MCF 10A (cell line): ENCODE data around the gene NSG1. TPM values are rescaled to one million over a fixed set of nuclear protein-coding genes. Genes with fewer than 3 reads are reported as not detected.

Experiments used
- BruUV-seq: library from RNA; stranded (reverse); fragments of 400-500 nt; replicated peaks from 2 replicates; lab custom pipeline; 2021; lab: Mats Ljungman, UMichigan
- CTCF ChIA-PET: fragments of 300-600 bp; sonication (Branson Sonifier 250); formaldehyde crosslinking; extraction: SDS; loops from one replicate; lab custom pipeline; 2021; ENCODE audit warnings: antibody characterized with exemption, inconsistent platforms; lab: Yijun Ruan, JAX
- POLR2A ChIA-PET: fragments of 300-600, 350-650 bp; sonication (Branson Sonifier 250); formaldehyde crosslinking; extraction: SDS; loops from one replicate; lab custom pipeline; 2020; ENCODE audit warnings: antibody characterized with exemption, inconsistent platforms; lab: Yijun Ruan, JAX
- DNase-seq: peaks from one replicate; pipeline ENCODE4 v3.0.0-alpha.2; 2018; ENCODE audit not compliant: unreplicated experiment
- H3K27ac Mint-ChIP-seq: one replicate; pipeline ENCODE4 v1.8.0; 2022; ENCODE audit warnings: mild to moderate bottlenecking, low read depth, mixed read lengths; ENCODE audit not compliant: unreplicated experiment
- H3K27me3 Mint-ChIP-seq: one replicate; pipeline ENCODE4 v1.8.0; 2022; ENCODE audit warnings: mixed read lengths; ENCODE audit not compliant: insufficient read depth, unreplicated experiment
- H3K36me3 Mint-ChIP-seq: one replicate; pipeline ENCODE4 v1.8.0; 2022; ENCODE audit warnings: mild to moderate bottlenecking, moderate library complexity, mixed read lengths; ENCODE audit not compliant: insufficient read depth, unreplicated experiment
- H3K4me1 Mint-ChIP-seq: one replicate; pipeline ENCODE4 v1.8.0; 2022; ENCODE audit warnings: mixed read lengths; ENCODE audit not compliant: insufficient read depth, unreplicated experiment
- H3K4me3 Mint-ChIP-seq: one replicate; pipeline ENCODE4 v1.8.0; 2022; ENCODE audit warnings: mild to moderate bottlenecking, moderate library complexity, mixed read lengths; ENCODE audit not compliant: unreplicated experiment
- H3K9me3 Mint-ChIP-seq: one replicate; pipeline ENCODE4 v1.8.0; 2022; ENCODE audit warnings: mixed read lengths; ENCODE audit not compliant: unreplicated experiment
- CTCF ChIP-seq: fragments of 200-600 bp; IDR thresholded peaks from one replicate; pipeline ENCODE4 v1.8.0; 2022; ENCODE audit warnings: antibody characterized with exemption, mild to moderate bottlenecking; ENCODE audit not compliant: unreplicated experiment
- intact Hi-C: fragments of 100-400 bp; cut with micrococcal nuclease; formaldehyde crosslinking; loops from 2 replicates; pipeline ENCODE4 v1.14.1; 2022
- total RNA-seq: library from RNA; stranded (reverse); gene quantifications from 2 replicates; pipeline ENCODE4 v1.2.3, GENCODE V29; 2022

The NSG1 gene
- total RNA-seq, 1 experiment from 2014 or later: 6.7 TPM

- H3K36me3 Mint-ChIP-seq: no peaks in the 10 kb centered on the region
- peaks cover 3% of the 10 kb centered on the region for H3K9me3 Mint-ChIP-seq
- H3K27ac Mint-ChIP-seq: no peak overlapping the region
- no peak for DNase-seq
- intact Hi-C loops: no loop called here
- no TSS peak for BruUV-seq
- ChIA-PET CTCF (interaction anchor here (1.3 kb wide), 1 partner anchor 52 kb away, joined by 3 read pairs; no protein-coding TSS in a partner anchor), POLR2A (no interaction called here)
- peaks cover 43% of the 10 kb centered on the region for H3K27me3 Mint-ChIP-seq
- no peak overlapping the region for H3K4me3 Mint-ChIP-seq
- TF ChIP-seq CTCF: no peak
- no peaks in the 10 kb centered on the region for H3K4me1 Mint-ChIP-seq
Measured at GRCh38 chr4:4379540-4380087, 7.3 kb upstream of the NSG1 start.

DNA sequence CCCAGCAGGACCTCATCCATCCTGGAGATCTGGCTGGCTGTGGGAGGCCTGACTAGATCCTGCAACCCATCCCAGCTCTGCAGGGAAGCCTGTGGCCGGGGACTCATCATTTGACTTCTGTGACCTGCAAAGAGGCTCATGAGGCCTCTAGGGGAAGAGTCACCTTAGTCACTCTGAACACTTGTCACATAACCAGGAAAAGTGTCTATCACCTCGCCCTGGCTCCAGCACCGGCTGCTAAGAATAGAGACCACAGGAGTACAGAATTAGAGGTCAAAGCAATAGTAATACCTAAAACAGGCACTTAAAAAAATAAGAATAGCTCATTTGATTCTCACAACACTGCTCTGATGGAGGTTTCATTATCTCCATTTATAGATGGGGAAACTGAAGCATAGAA lies 3.8 kb upstream of the NSG1 start:
- no peaks in the 10 kb centered on the region for H3K36me3 Mint-ChIP-seq

DNA sequence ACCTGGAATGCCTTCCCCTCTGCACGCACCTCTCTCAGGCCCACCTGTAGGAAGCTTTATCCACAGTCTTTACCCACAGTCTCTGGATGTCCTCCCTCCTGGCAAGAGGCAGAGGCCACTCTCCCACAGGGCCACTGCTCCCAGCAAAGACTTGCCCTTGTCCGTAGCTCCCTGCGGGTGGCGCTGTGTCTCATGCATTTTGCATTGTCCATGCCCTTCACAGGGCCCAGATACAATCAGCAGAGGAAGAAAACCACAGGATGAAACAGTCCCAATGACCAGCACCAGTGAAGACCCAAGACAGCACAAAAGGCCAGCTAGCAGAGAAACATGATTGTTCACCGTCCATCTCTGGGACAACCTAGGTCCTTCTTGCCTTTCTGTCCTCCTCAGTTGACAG lies 2.1 kb upstream of the NSG1 start:
- BruUV-seq: no TSS peak
- peak; percentile 28 for TF ChIP-seq CTCF
- no peaks in the 10 kb centered on the region for H3K9me3 Mint-ChIP-seq
- H3K27me3 Mint-ChIP-seq: peaks cover 25% of the 10 kb centered on the region
- intact Hi-C loops: no loop called here
- H3K36me3 Mint-ChIP-seq: no peaks in the 10 kb centered on the region
- ChIA-PET POLR2A (no interaction called here), CTCF (interaction anchor here (0.6 to 0.7 kb wide), 5 partner anchors 36 to 874 kb away, joined by 3 to 4 read pairs (median 3); no protein-coding TSS in a partner anchor)
- H3K27ac Mint-ChIP-seq: no peak overlapping the region
- H3K4me1 Mint-ChIP-seq: peaks cover 5% of the 10 kb centered on the region
- H3K4me3 Mint-ChIP-seq: peak overlapping the region; percentile 16
- DNase-seq: peak; percentile 68

More for the DNA sequence above, 3.8 kb upstream of the NSG1 start:
- Mint-ChIP-seq H3K27me3 (peaks cover 25% of the 10 kb centered on the region), H3K4me1 (peaks cover 5% of the 10 kb centered on the region), H3K27ac (no peak overlapping the region), H3K4me3 (no peak overlapping the region), H3K9me3 (no peaks in the 10 kb centered on the region)
- intact Hi-C loops: no loop called here
- ChIA-PET CTCF (no interaction called here), POLR2A (interaction anchor here (0.7 kb wide), 1 partner anchor 1000 kb away, joined by 3 read pairs; no protein-coding TSS in a partner anchor)
- BruUV-seq: no TSS peak
- no peak for DNase-seq
- TF ChIP-seq CTCF: no peak

GRCh38 chr4:4385729-4386295 lies 1.1 kb upstream of the NSG1 start:
- H3K9me3 Mint-ChIP-seq: no peaks in the 10 kb centered on the region
- BruUV-seq: no TSS peak

More at GRCh38 chr4:4385729-4386295, 1.1 kb upstream of the NSG1 start:
- Mint-ChIP-seq H3K27ac (peak overlapping the region; percentile 74), H3K4me3 (peak overlapping the region; percentile 78), H3K27me3 (peaks cover 25% of the 10 kb centered on the region), H3K4me1 (peaks cover 5% of the 10 kb centered on the region), H3K36me3 (no peaks in the 10 kb centered on the region)
- no peak for DNase-seq
- POLR2A ChIA-PET: no interaction called here
- intact Hi-C loops: loop anchor here (1.0 kb wide), 1 partner anchor 44 kb away; no protein-coding TSS in a partner anchor
- CTCF ChIA-PET: no interaction called here
- no peak for TF ChIP-seq CTCF
